22Rv1 (cell line): ENCODE data around the gene SP100.

ENCODE experiments used
- CTCF ChIP-seq: fragments of 450-650 bp; IDR thresholded peaks from 2 replicates; pipeline ENCODE4 v1.5.1; 2017; ENCODE audit warnings: mild to moderate bottlenecking
- ZFX ChIP-seq: fragments of 450-650 bp; IDR thresholded peaks from 2 replicates; pipeline ENCODE4 v1.6.1; 2017; ENCODE audit warnings: antibody characterized with exemption, borderline replicate concordance

- TF ChIP-seq CTCF = no peak
- TF ChIP-seq ZFX = no peak
Observed at GRCh38 chr2:230410861-230411569, 5.0 kb upstream of the SP100 start.
